Measurements from ENCODE around the gene TPGS2.

The TPGS2 gene

DNA sequence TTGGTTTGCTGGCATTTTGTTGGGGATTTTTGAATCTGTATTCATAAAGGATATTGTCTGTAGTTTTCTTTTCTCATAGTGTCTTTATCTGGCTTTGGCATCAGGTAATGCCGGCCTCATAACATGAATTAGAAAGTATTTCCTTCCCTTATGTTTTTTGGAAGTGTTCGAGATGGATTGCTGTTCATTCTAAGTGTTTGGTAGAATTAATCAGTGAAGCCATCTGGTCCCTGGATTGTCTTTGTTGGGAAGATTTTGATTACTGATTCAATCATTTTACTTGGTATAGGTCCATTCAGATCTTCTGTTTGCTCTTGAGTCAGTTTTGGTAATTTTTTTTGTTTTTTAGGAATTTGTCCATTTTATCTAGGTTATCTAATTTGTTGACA is 22.4 kb upstream of the TPGS2 start:
- no peak for TF ChIP-seq CTCF (IDR thresholded peaks at IDR 0.05; ENCODE audit: low read depth, low read length)

DNA sequence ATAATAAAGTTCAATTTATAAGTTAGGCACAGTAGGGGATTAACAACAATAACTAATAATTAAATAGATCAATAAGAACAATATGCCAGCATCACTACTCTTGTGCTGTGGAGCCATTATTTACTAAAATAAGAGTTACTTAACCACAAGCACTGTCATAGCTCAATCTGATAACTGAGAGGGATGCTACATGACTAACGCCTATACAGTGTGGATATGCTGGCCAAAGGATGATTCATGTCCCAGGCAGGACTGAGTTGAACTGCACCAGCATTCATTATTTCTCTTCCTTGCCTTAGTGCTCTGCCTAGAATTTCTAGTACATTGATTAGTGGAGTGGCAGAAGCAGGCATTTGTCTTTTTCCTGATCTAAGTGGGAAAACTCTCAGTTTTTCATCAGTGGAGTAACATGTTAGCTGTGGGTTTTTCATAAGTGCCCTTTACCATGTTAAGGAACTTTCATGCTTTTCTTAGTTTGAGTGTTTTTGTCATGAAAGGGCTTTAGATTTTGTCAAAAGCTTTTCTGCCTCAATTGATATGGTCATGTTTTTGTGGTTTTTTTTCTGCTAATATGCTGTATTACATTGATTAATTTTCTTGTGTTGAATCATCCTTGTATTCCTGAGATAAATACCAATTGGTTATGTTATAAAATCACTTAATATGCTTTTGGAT is 21.9 kb upstream of the TPGS2 start:
- H3K4me3 ChIP-seq (ENCODE audit: low read depth, low read length): no peak overlapping the region
- no peak for TF ChIP-seq CTCF (IDR thresholded peaks at IDR 0.05; ENCODE audit: low read depth, low read length)

More for the DNA sequence above, 22.4 kb upstream of the TPGS2 start:
- no peak overlapping the region for H3K4me3 ChIP-seq (ENCODE audit: low read depth, low read length)

DNA sequence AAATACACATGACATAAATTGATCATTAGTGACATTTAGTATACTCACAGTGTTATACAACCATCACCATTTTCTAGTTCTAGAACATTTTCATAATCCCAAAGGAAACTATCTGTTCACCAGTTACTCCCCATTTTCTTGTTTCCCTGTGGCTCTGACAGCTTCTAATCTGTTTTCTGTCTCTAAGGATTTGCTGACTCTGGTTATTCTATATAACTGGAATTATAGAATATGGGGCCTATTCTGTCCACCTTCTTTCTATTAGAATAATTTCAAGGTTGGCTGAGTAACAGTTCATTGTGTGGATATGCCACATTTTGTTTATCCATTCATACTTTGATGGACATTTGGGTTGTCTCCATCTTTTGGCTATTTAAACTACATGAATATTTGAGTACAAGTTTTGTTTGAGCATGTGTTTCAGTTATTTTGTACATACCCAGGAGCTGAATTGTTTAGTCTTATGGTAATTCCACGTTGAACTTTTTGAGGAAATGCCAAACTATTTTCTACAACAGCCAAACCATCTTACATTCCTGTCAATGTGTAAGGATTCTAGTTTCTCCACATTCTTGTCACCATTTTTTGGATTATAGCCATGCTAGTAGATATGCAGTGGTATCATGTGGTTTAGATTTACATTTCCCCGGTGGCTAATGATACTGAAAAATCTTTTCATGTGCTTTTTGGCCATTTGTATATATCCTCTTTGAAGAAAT is 20.6 kb upstream of the TPGS2 start:
- TF ChIP-seq CTCF (IDR thresholded peaks at IDR 0.05; ENCODE audit: low read depth, low read length): no peak
- no peak overlapping the region for H3K4me3 ChIP-seq (ENCODE audit: low read depth, low read length)

DNA sequence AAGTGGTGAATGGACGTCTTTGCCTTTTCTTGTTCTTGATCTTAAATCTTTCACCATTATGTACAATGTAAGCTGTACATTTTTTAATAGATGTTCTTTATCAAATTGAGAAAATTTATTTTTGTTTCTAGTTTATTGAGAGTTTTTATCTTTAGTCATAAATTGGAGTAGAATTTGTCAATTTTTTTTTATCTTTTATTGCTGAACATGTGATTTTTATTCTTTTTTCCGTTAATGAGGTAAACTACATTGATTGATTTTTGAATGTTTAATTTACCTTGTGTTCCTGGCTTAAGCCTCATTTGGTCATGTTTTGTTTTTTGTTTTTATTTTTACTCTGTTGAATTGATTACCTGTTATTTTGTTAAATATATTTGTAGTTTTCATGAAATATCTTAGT is 19.8 kb upstream of the TPGS2 start:
- TF ChIP-seq CTCF (IDR thresholded peaks at IDR 0.05; ENCODE audit: low read depth, low read length): no peak
- H3K4me3 ChIP-seq (ENCODE audit: low read depth, low read length): no peak overlapping the region

GRCh38 chr18:36843784-36844183 is 15.0 kb upstream of the TPGS2 start:
- no peak for TF ChIP-seq CTCF (IDR thresholded peaks at IDR 0.05; ENCODE audit: low read depth, low read length)
- no peak overlapping the region for H3K4me3 ChIP-seq (ENCODE audit: low read depth, low read length)

GRCh38 chr18:36843199-36843598 is 14.4 kb upstream of the TPGS2 start:
- no peak overlapping the region for H3K4me3 ChIP-seq (ENCODE audit: low read depth, low read length)
- TF ChIP-seq CTCF (IDR thresholded peaks at IDR 0.05; ENCODE audit: low read depth, low read length): no peak

GRCh38 chr18:36839835-36840234 is 11.0 kb upstream of the TPGS2 start:
- H3K4me3 ChIP-seq (ENCODE audit: low read depth, low read length): no peak overlapping the region

More at GRCh38 chr18:36839835-36840234, 11.0 kb upstream of the TPGS2 start:
- no peak for TF ChIP-seq CTCF (IDR thresholded peaks at IDR 0.05; ENCODE audit: low read depth, low read length)

Data from WI38 (cell line).